T-helper 1 cell (primary cell): Measurements from ENCODE around the gene SULT1C4.
"Not testable (repeated sequence)": the region's sequence is repeated elsewhere in the genome, so short reads cannot be mapped to it uniquely, and the experiment has no call there.

Experiments
- DNase-seq, 5 donors: peaks; one replicate each; pipeline ENCODE4 v3.0.0-alpha.2; 2012 to 2020

SULT1C4 gene

DNA sequence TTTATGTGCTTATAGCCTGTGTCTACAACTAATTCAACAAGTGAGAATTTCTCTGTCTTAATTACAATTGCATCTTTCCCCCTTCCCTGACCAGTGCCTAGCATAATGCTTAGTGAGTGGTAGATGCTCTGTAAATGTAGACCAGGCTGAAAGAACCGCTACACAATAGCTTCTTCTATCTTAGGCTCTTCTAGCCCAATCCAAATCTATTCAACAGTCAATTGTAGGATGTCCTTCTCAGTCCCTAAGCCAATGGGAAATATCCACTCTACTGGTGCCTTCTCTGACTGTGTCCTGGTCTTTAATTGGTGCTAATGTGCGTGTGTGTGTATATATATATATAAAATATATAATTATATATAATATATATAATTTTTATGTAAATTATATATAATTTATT lies 37.2 kb downstream of the SULT1C4 start:
- no peak for DNase-seq

DNA sequence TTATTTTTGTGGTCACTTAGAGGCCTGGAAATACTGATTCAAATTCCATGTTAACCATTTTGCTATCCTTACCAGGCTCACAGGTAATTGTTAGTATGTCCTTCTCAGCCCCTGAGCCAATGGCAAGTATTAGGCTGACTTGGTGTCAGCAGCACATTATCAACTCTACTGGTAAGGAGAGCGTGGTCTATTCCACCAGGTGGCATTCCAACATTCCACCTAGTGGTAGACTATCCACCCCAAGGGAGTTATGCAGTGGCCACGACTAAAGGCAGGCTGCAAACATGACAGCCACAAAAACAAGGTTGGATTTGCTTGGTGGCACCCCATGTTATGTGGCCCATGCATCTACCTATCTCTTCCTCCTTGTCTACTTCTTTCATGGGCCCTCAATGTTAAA lies 39.5 kb downstream of the SULT1C4 start:
- no peak for DNase-seq

DNA sequence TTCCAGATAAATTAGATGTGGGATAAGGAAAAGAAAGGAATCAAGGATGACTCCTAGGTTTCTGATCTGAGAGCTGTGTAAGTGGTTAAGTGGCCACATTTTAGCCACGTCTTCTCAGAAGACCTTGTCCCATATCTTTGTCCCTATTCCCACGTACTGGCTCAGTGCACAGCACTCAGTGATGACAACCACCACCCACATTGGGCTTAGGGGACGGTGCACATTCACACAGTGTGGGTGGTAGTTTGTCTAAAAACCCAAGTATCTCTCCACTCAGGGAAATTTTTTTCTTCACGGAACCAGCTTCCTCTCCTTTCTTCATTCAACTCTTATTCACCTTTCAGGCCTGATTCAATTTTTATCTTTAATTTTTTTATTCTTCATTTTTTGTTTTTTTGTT lies 40.7 kb downstream of the SULT1C4 start:
- DNase-seq: no peak

DNA sequence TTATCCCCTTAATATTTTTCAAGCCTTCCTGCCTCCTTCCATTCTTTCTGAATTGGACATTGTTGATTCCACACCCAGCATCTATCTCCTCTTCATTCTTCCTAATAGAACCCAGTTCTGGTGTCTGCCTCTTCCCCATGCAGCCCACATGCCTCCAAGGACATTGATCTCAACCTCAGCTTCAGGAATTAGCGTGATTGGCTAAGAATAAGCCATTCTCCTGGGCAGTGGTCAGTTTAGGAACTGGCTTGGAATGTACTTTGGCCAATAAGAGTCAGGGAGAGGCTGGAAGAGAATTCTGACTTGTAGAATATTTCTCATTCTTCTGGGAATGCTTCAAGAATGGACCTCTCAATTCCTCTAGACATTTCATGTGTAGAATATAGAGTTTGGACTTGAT lies 45.3 kb downstream of the SULT1C4 start:
- DNase-seq: no peak

DNA sequence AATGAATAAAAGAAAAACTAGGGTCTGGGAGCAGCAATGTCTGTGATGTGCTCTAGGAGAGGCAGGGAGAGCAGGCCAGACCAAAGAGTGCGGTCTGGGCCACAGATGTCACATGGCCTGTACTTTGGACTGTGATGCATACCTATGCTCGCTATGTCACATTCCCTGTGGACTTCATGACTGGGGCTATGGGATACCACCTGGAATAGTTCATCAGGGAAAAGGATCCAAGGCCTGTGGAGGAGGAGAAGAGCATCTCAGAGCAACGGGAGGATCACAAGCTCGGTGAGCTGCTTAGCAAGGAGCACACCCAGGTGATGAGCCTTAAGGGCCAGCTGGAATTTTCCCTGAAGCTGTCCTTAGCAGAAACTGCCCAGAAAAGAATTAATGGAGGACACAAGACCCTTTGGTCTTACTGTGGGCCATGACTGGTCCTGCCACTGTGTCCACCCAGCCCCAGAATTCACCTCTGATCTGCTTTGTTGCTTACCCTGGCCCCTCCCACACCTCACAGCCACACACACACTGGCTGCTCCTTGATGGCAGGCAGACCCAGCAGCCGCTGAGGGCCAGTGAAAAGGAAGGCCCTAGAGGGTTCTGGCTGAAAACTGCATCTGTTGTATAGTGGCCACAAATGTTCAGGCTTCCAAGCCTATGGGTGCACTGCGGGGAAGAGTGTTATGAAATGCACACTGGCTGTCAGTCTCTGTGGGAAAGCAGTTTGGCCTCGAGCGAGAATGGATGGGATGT lies 45.9 kb downstream of the SULT1C4 start:
- DNase-seq: no peak

DNA sequence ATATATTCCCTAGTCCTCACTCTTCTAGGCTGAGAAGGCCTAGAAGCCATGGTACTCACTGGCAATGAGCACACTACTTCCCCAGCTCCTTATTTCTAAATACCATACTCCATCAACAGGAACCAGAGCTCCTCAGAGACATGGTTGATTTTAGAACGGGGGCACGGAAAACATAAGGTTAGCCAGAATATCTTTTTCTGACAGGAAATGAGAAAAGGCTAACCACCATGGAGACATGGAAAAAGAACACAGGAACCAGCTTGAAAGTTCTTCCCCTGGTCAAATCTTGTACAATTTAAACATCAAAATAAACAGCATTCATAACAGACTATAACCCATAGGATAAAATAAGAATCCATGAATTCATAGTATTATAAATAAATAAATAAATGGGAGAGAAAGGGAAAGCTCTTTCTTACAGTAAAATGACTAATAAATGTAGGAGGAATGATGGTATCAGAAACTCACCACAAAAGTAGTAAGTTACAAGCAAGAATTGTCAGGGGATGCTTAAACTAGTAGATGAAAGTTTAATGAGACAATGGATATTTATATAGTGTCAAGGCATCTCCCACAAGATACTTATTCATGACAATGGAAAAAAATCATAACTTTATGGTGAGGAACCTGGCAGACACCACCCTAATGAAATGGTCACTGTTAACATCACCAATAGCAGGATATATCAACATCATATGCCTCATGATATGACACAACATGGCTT lies 50.7 kb downstream of the SULT1C4 start:
- DNase-seq: no peak

DNA sequence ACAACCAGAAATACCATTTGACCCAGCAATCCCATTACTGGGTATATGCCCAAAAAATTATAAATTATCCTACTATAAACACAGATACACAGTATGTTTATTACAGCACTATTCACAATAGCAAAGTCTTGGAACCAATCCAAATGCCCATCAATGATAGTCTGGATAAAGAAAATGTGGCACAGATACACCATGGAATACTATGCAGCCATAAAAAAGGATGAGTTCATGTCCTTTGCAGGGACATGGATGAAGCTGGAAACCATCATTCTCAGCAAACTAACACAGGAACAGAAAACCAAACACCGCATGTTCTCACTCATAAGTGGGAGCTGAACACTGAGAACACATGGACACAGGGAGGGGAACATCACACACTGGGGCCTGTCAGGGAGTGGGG lies 57.8 kb downstream of the SULT1C4 start:
- DNase-seq: not testable (repeated sequence)

DNA sequence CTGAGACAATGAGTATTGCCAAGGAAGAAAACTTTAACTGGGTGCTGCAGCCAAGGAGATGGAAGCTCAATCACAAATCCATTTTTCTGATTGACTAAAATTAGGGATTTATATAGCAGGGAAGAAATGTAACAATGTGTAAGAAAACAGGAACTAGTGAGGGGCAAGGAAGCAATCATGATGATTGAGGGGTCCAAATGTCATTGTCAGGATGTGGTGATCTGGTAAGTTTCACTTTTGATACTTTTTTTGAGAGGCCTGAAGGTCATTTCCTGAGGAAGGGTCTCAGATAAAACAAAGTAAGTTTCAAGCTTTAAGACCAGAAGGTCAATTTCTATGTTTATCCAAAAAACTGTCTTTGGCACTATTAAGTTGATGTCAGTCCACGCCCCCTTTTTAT lies 59.2 kb downstream of the SULT1C4 start:
- DNase-seq: no peak
